A549 (cell line): ENCODE measurements around the gene HDAC3. TPM values are rescaled to one million over a fixed set of nuclear protein-coding genes. Genes with fewer than 3 reads are reported as not detected.

ENCODE experiments used
- ATAC-seq, 2 experiments: fragments of 200-7000 bp in 1 of 2; fragments of >200 bp in 1 of 2; cut with Nextera tagmentation in 1 of 2; cut with Tn5 transposase in 1 of 2; 3 replicates each; pipeline versions ENCODE4 v1.8.0 to v1.9.1; 2018 to 2020; ENCODE audit warnings: mild to moderate bottlenecking in 1 of 2, moderate library complexity in 1 of 2
- CTCF ChIA-PET: fragments of 300-600 bp; sonication (Branson Sonifier 250); formaldehyde crosslinking; extraction: SDS; loops from one replicate; lab custom pipeline; 2021; ENCODE audit warnings: antibody characterized with exemption, inconsistent platforms; lab: Yijun Ruan, JAX
- POLR2A ChIA-PET: fragments of 350-600 bp; formaldehyde crosslinking; extraction: SDS; loops from one replicate; lab custom pipeline; 2021; ENCODE audit warnings: antibody characterized with exemption, inconsistent platforms; lab: Yijun Ruan, JAX
- DNase-seq, 2 experiments: peaks; one replicate each; pipeline versions ENCODE4 v3.0.0 to v3.0.0-alpha.2; 2011 to 2016; ENCODE audit warnings: low read depth in 1 of 2, low spot score in 1 of 2
- FAIRE-seq: peaks from 2 replicates; lab custom pipeline; 2011; peaks lifted over from hg19 to GRCh38; lab: Jason Lieb, UNC
- H3K27ac ChIP-seq, 2 experiments: fragments of >200 bp; sonication (Bioruptor Twin); formaldehyde crosslinking; 3 replicates each; pipeline ENCODE4 v1.5.1; 2016 to 2017
- H3K4me1 ChIP-seq: fragments of >200 bp; sonication (Bioruptor Twin); formaldehyde crosslinking; 3 replicates; pipeline ENCODE4 v1.6.1; 2016
- H3K4me2 ChIP-seq: fragments of >200 bp; sonication (Bioruptor Twin); formaldehyde crosslinking; 3 replicates; pipeline ENCODE4 v1.6.1; 2016
- H3K4me3 ChIP-seq: fragments of >200 bp; sonication (Bioruptor Twin); formaldehyde crosslinking; 3 replicates; pipeline ENCODE4 v1.5.1; 2016
- H3K9me3 ChIP-seq: fragments of >200 bp; sonication (Bioruptor Twin); formaldehyde crosslinking; 3 replicates; pipeline ENCODE4 v1.6.1; 2016
- CBX8 ChIP-seq: fragments of 200-600 bp; sonication (generic); IDR thresholded peaks from 2 replicates; pipeline ENCODE4 v1.6.1; 2016
- CHD4 ChIP-seq: fragments of 200-600 bp; sonication (generic); IDR thresholded peaks from 2 replicates; pipeline ENCODE4 v1.6.1; 2016; ENCODE audit warnings: antibody characterized with exemption, mild to moderate bottlenecking, borderline replicate concordance
- EHMT2 ChIP-seq: fragments of 200-600 bp; sonication (generic); IDR thresholded peaks from 2 replicates; pipeline ENCODE4 v1.6.1; 2016; ENCODE audit warnings: antibody characterized with exemption, low read depth, mild to moderate bottlenecking, moderate library complexity
- ESRRA ChIP-seq: fragments of 150-350 bp; IDR thresholded peaks from 2 replicates; pipeline ENCODE4 v1.6.1; 2014; ENCODE audit warnings: mild to moderate bottlenecking, low read length, borderline replicate concordance
- FOSL2 ChIP-seq, 2 experiments: fragments of 450-650 bp in 1 of 2; fragments of >200 bp in 1 of 2; sonication (Bioruptor Twin) in 1 of 2; formaldehyde crosslinking; IDR thresholded peaks; 2 replicates each; pipeline versions ENCODE4 v1.5.0 to v1.6.1; 2016 to 2020; ENCODE audit warnings: mild to moderate bottlenecking in 1 of 2, moderate library complexity in 1 of 2
- GATA3 ChIP-seq: IDR thresholded peaks from 2 replicates; pipeline ENCODE4 v1.6.1; 2012; ENCODE audit warnings: borderline replicate concordance
- HMGXB4 ChIP-seq: fragments of 250-450 bp; sonication (Bioruptor Pico); IDR thresholded peaks from 2 replicates; pipeline ENCODE4 v1.5.0; 2021; ENCODE audit warnings: mild to moderate bottlenecking, moderate library complexity, borderline replicate concordance
- HOXA7 ChIP-seq: fragments of 250-450 bp; sonication (Bioruptor Pico); IDR thresholded peaks from 2 replicates; pipeline ENCODE4 v1.5.0; 2020; ENCODE audit warnings: mild to moderate bottlenecking, moderate library complexity
- HOXB5 ChIP-seq: fragments of 250-450 bp; sonication (Bioruptor Pico); IDR thresholded peaks from 2 replicates; pipeline ENCODE4 v1.5.0; 2020; ENCODE audit warnings: mild to moderate bottlenecking, moderate library complexity
- JUN ChIP-seq, 2 experiments: fragments of >200 bp; sonication (Bioruptor Twin); formaldehyde crosslinking; IDR thresholded peaks; 2 replicates in 1 of 2; 3 replicates in 1 of 2; pipeline ENCODE4 v1.6.1; 2016 to 2017
- KDM1A ChIP-seq: fragments of 200-600 bp; sonication (generic); IDR thresholded peaks from 2 replicates; pipeline ENCODE4 v1.6.1; 2016; ENCODE audit warnings: low read depth, mild to moderate bottlenecking
- KDM5A ChIP-seq: fragments of 200-600 bp; sonication (generic); IDR thresholded peaks from 2 replicates; pipeline ENCODE4 v1.6.1; 2016; ENCODE audit warnings: antibody characterized with exemption, mild to moderate bottlenecking
- MAZ ChIP-seq: fragments of 150-350 bp; IDR thresholded peaks from 2 replicates; pipeline ENCODE4 v1.6.1; 2014; ENCODE audit warnings: antibody characterized with exemption, low read depth, low read length, borderline replicate concordance
- MYC ChIP-seq: IDR thresholded peaks from 2 replicates; pipeline ENCODE4 v1.6.1; 2012; ENCODE audit warnings: mild to moderate bottlenecking, inconsistent platforms, low read length, improper control_type of control experiment, borderline replicate concordance
- PBX3 ChIP-seq: IDR thresholded peaks from 2 replicates; pipeline ENCODE4 v1.6.1; 2012
- RAD21 ChIP-seq, 2 experiments: fragments of >200 bp in 1 of 2; sonication (Bioruptor Twin) in 1 of 2; formaldehyde crosslinking in 1 of 2; IDR thresholded peaks in 1 of 2; conservative IDR thresholded peaks in 1 of 2; 2 replicates in 1 of 2; 3 replicates in 1 of 2; pipeline ENCODE4 v1.6.1; 2012 to 2018; ENCODE audit warnings: inconsistent platforms in 1 of 2
- RARB ChIP-seq: fragments of 250-450 bp; sonication (Bioruptor Pico); IDR thresholded peaks from 2 replicates; pipeline ENCODE4 v1.8.0; 2021; ENCODE audit warnings: mild to moderate bottlenecking, moderate library complexity
- REST ChIP-seq: fragments of 200-600 bp; sonication (generic); IDR thresholded peaks from 2 replicates; pipeline ENCODE4 v1.6.1; 2016; ENCODE audit warnings: antibody characterized with exemption, mild to moderate bottlenecking, moderate library complexity
- RFX5 ChIP-seq: fragments of 450-650 bp; IDR thresholded peaks from 2 replicates; pipeline ENCODE4 v1.7.1; 2014; ENCODE audit warnings: antibody characterized with exemption, mild to moderate bottlenecking, moderate library complexity
- SREBF2 ChIP-seq: fragments of 450-650 bp; IDR thresholded peaks from 2 replicates; pipeline ENCODE4 v1.6.1; 2014; ENCODE audit warnings: mild to moderate bottlenecking, moderate library complexity
- TFCP2L1 ChIP-seq: fragments of 250-450 bp; sonication (Bioruptor Pico); IDR thresholded peaks from 2 replicates; pipeline ENCODE4 v1.5.0; 2021; ENCODE audit warnings: mild to moderate bottlenecking
- TP53 ChIP-seq: fragments of 250-450 bp; sonication (Bioruptor Pico); IDR thresholded peaks from 2 replicates; pipeline ENCODE4 v1.5.0; 2021; ENCODE audit warnings: mild to moderate bottlenecking, moderate library complexity
- ZNF302 ChIP-seq: fragments of 250-450 bp; sonication (Bioruptor Pico); IDR thresholded peaks from 2 replicates; pipeline ENCODE4 v1.9.0; 2021; ENCODE audit warnings: inconsistent platforms, mild to moderate bottlenecking, moderate library complexity
- ZSCAN20 ChIP-seq: fragments of 250-450 bp; sonication (Bioruptor Pico); IDR thresholded peaks from 2 replicates; pipeline ENCODE4 v1.8.0; 2022; ENCODE audit warnings: mild to moderate bottlenecking, moderate library complexity
- whole genome bisulfite sequencing: methylation state at CpG from one replicate; pipeline ENCODE4 v1.1.6; 2017; ENCODE audit errors: missing lambda C conversion rate; 5-methylcytosine and 5-hydroxymethylcytosine counted together
- polyA plus RNA-seq, 4 experiments: library from polyadenylated mRNA; depleted of rRNA in 3 of 4; stranded (reverse); fragments of >200 nt; fragmentation: RNase III in 1 of 4; extraction: RNeasy Plus Mini Kit Qiagen cat#74134 plus additional on column Dnase treatment in 1 of 4; gene quantifications; 2 replicates in 3 of 4; 3 replicates in 1 of 4; pipeline ENCODE4 v1.2.3, GENCODE V29; 2011 to 2017
- TF ChIP-seq, protein P1 (sequence below): IDR thresholded peaks from 2 replicates; pipeline ENCODE4 v1.6.1; 2012
- TF ChIP-seq, protein P2 (sequence below): IDR thresholded peaks from 2 replicates; pipeline ENCODE4 v1.6.1; 2012; ENCODE audit warnings: low read depth, borderline replicate concordance

HDAC3 gene
- polyA plus RNA-seq, 2 of the 4 experiments (the other 2 are of a cell fraction), result 51.1 to 67.3 TPM

DNA sequence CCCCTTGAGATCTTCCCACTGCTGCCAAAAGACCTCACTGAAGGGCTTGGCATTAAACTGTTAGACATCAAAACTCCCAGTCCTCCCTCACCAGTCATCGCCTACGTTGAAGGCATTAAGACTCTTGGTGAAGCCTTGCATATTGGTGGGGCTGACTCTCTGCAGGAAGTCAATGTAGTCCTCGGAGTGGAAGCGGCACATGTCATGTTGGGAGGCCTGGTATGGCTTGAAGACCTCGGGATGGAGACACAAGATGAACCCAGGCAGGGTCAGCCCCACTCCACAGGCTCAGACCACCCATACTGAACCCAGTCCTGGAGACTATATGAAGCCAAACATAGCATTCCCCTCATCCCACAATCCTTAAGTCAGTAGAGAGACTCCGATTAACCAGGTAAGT lies 1.9 kb downstream of the HDAC3 start (continued):
- no peak for TF ChIP-seq MAZ
- no peak for TF ChIP-seq GATA3
- TF ChIP-seq ZNF302 (CRISPR knock-in tag), result no peak
- no peak for TF ChIP-seq ESRRA
- TF ChIP-seq CHD4, result no peak
- TF ChIP-seq JUN (IDR thresholded peaks at IDR 0.05), result no peak
- TF ChIP-seq, protein P1, sequence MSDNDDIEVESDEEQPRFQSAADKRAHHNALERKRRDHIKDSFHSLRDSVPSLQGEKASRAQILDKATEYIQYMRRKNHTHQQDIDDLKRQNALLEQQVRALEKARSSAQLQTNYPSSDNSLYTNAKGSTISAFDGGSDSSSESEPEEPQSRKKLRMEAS, result no peak
- TF ChIP-seq, all 56 proteins: peak for 0

DNA sequence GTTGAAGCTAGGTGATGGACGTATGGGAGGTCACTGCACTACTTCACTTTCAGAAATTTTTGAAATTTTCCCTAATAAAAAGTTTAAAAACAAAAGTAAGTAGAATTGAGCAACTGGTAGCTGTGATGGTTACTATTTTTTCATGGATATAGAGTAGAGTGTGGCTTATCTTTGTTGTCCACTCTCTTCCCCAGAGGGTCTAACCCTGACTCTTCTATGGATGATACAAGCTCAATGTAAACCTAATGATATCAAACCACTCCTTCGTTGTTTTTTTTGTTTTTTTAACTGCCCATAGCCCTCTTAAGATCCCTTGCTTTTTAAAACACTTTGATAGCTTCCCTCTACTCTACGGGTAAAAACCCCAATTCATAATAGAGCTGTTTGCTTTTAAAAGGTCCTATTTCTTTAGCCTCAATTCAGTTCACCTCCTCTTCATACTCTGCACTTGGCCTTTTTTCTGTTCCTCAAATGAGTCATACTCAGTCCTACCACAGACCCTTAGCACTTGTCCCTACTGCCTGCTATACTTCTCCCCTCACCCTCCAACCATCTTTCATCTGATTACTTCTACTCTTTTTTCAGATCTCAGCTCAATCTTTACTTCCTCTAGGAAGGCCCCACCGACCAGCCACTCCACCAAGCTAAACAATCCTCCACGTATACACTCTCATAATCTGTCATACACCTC lies 2.6 kb downstream of the HDAC3 start:
- no peak overlapping the region for H3K4me3 ChIP-seq
- CTCF ChIA-PET, result interaction anchor here (0.6 to 11.9 kb wide), 9 partner anchors 9 to 264 kb away, joined by 3 to 170 read pairs (median 4); partner anchors contain the start of genes DIAPH1 and FCHSD1
- TF ChIP-seq HMGXB4 (CRISPR knock-in tag) (no peak), RAD21 (conservative IDR thresholded peaks at IDR 0.05 in 1 of 2, IDR thresholded peaks at IDR 0.05 in 1 of 2) (no peak), EHMT2 (no peak), ZSCAN20 (CRISPR knock-in tag) (no peak), CBX8 (no peak), FOSL2 (IDR thresholded peaks at IDR 0.05) (no peak), FOSL2 (CRISPR knock-in tag; IDR thresholded peaks at IDR 0.05) (0 out of 2 replicates have a peak, but pooled peaks have one; percentile 8)
- TF ChIP-seq, all 56 proteins: peak for 1
- POLR2A ChIA-PET, result interaction anchor here (0.6 kb wide), 1 partner anchor 25 kb away, joined by 7 read pairs; no protein-coding TSS in a partner anchor
- Histone ChIP-seq H3K4me2 (no peak overlapping the region), H3K4me1 (peaks cover 17% of the 10 kb centered on the region), H3K9me3 (no peaks in the 10 kb centered on the region), H3K27ac (no peak overlapping the region)
- WGBS, result 90% methylated on average over 5 of the region's 5 CpGs
- DNase-seq (no peak), ATAC-seq (no peak), FAIRE-seq (no peak)

DNA sequence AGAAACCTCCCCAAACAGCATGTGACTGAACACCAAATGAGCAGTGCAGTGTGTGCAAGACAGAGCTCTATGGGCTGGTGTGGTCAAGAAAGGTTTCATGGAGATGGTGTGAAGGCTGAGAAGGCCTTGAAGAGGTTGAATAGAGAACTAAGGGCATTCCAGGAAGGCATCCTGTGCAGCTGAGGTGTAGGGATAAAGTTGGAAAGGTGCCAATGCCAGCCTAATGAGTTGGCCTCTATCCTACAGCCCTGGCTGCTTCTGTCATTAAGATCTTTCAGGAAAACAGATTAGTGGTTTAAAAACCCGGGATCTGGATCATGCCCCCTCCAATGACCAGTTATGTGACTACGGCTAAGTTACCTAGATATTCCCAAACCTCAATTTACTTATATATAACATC lies 4.0 kb downstream of the HDAC3 start:
- TF ChIP-seq KDM1A, result no peak
- no peak for TF ChIP-seq REST
- TF ChIP-seq TFCP2L1 (CRISPR knock-in tag), result no peak
- TF ChIP-seq HOXA7, result no peak
- TF ChIP-seq HOXB5 (CRISPR knock-in tag), result no peak
- no peak for TF ChIP-seq CHD4
- no peak for TF ChIP-seq KDM5A
- TF ChIP-seq MAZ, result no peak
- TF ChIP-seq MYC, result no peak
- no peak for TF ChIP-seq ZNF302 (CRISPR knock-in tag)
- no peak for TF ChIP-seq PBX3
- TF ChIP-seq RARB (CRISPR knock-in tag), result no peak
- no peak for TF ChIP-seq SREBF2
- no peak for TF ChIP-seq TP53 (CRISPR knock-in tag)
- TF ChIP-seq RFX5, result no peak
- TF ChIP-seq, protein P2, sequence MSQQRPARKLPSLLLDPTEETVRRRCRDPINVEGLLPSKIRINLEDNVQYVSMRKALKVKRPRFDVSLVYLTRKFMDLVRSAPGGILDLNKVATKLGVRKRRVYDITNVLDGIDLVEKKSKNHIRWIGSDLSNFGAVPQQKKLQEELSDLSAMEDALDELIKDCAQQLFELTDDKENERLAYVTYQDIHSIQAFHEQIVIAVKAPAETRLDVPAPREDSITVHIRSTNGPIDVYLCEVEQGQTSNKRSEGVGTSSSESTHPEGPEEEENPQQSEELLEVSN, result no peak
- TF ChIP-seq GATA3, result no peak
- no peak overlapping the region for H3K4me2 ChIP-seq
- ATAC-seq (no peak), FAIRE-seq (no peak), DNase-seq (no peak)
- no peak overlapping the region for H3K4me3 ChIP-seq
- no peaks in the 10 kb centered on the region for H3K9me3 ChIP-seq
- no peak overlapping the region for H3K27ac ChIP-seq
- 92% methylated on average over 2 of the region's 2 CpGs for WGBS
- POLR2A ChIA-PET, result no interaction called here
- peaks cover 14% of the 10 kb centered on the region for H3K4me1 ChIP-seq
- CTCF ChIA-PET, result interaction anchor here (0.6 to 20.4 kb wide), 8 partner anchors 11 to 258 kb away, joined by 3 to 303 read pairs (median 6); partner anchors contain the start of gene DIAPH1
